GM18951 (cell line): ENCODE results near the gene ASCL5.

Source experiments
- POLR2A ChIP-seq: IDR thresholded peaks from 4 replicates; pipeline ENCODE4 v1.6.1; 2011; ENCODE audit warnings: mild to moderate bottlenecking; ENCODE audit not compliant: insufficient read length, insufficient read depth; ENCODE audit errors: extremely low read depth
- in situ Hi-C: fragments of 300-500 bp; cut with MboI; formaldehyde crosslinking; loops from one replicate; pipeline ENCODE4 v1.12.0; 2022; ENCODE audit warnings: low sequenced_read_pairs, mixed read lengths, inconsistent platforms; ENCODE audit not compliant: unreplicated experiment

The ASCL5 gene

GRCh38 chr1:201137024-201137392 is 10.0 kb upstream of the ASCL5 start:
- in situ Hi-C loops, result no loop called here
- TF ChIP-seq POLR2A, result no peak

GRCh38 chr1:201136355-201137023 is 9.5 kb upstream of the ASCL5 start:
- in situ Hi-C loops, result no loop called here
- TF ChIP-seq POLR2A, result no peak

- no peak for TF ChIP-seq POLR2A
Observed at GRCh38 chr1:201134405-201134804, 7.4 kb upstream of the ASCL5 start.

GRCh38 chr1:201131398-201131797 is 4.4 kb upstream of the ASCL5 start:
- TF ChIP-seq POLR2A, result no peak
- in situ Hi-C loops, result no loop called here

More at GRCh38 chr1:201134405-201134804, 7.4 kb upstream of the ASCL5 start:
- in situ Hi-C loops, result no loop called here

- in situ Hi-C loops, result no loop called here
- no peak for TF ChIP-seq POLR2A
Observed at GRCh38 chr1:201128962-201129361, 2.0 kb upstream of the ASCL5 start.

- TF ChIP-seq POLR2A, result no peak
- in situ Hi-C loops, result no loop called here
Observed at GRCh38 chr1:201128476-201128875, 1.5 kb upstream of the ASCL5 start.

- in situ Hi-C loops, result no loop called here
- TF ChIP-seq POLR2A, result no peak
Observed at GRCh38 chr1:201127755-201128455, 921 bp upstream of the ASCL5 start.

- TF ChIP-seq POLR2A, result no peak
- in situ Hi-C loops, result no loop called here
Observed at GRCh38 chr1:201126463-201126831, 537 bp downstream of the ASCL5 start.

- in situ Hi-C loops, result no loop called here
- TF ChIP-seq POLR2A, result no peak
Observed at GRCh38 chr1:201125800-201126199, 1.2 kb downstream of the ASCL5 start.

- no peak for TF ChIP-seq POLR2A
- in situ Hi-C loops, result no loop called here
Observed at GRCh38 chr1:201125019-201125418, 2.0 kb downstream of the ASCL5 start.

- in situ Hi-C loops, result no loop called here
- TF ChIP-seq POLR2A, result no peak
Observed at GRCh38 chr1:201123866-201124265, 3.1 kb downstream of the ASCL5 start.

- TF ChIP-seq POLR2A, result no peak
- in situ Hi-C loops, result no loop called here
Observed at GRCh38 chr1:201122321-201122957, 4.5 kb downstream of the ASCL5 start.

GRCh38 chr1:201119206-201120197 is 7.5 kb downstream of the ASCL5 start:
- TF ChIP-seq POLR2A, result no peak
- in situ Hi-C loops, result no loop called here
